GM19438 (cell line): ENCODE measurements around the gene FUT7.

Experiments used
- ATAC-seq: cut with Tn5 transposase; IDR thresholded peaks from one replicate; pipeline ENCODE4 v1.9.1; 2021; ENCODE audit warnings: low read depth; ENCODE audit not compliant: unreplicated experiment

FUT7 gene, protein sequence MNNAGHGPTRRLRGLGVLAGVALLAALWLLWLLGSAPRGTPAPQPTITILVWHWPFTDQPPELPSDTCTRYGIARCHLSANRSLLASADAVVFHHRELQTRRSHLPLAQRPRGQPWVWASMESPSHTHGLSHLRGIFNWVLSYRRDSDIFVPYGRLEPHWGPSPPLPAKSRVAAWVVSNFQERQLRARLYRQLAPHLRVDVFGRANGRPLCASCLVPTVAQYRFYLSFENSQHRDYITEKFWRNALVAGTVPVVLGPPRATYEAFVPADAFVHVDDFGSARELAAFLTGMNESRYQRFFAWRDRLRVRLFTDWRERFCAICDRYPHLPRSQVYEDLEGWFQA

GRCh38 chr9:137031904-137032640, at the start of gene FUT7:
Gene FUT7 (minus strand): TSS chr9:137032088. CDS start chr9:137031991, 97 bp downstream.
- no peak for ATAC-seq

- no peak for ATAC-seq
Observed at GRCh38 chr9:137080260-137081122, 48.6 kb upstream of the FUT7 start.

DNA sequence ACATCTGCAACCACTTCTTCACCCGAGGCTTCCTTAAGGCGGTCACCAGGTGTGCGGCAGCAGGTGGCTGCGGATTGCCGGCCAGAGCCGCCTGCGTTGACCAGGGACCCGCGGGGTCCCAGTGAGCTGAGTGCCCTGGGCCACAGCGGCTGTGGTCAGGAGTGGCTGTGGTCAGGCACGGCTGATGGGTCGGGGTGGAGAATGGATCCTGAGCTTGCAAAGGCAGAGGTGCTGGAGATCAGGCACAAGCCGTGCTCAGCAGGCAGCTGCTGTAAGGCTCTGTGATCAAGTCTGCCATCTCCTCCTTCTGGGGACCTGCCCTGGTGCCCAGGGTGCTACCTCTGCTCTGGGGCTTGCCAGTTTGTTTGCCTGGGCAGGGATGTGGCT, 47.5 kb upstream of the FUT7 start:
- no peak for ATAC-seq

DNA sequence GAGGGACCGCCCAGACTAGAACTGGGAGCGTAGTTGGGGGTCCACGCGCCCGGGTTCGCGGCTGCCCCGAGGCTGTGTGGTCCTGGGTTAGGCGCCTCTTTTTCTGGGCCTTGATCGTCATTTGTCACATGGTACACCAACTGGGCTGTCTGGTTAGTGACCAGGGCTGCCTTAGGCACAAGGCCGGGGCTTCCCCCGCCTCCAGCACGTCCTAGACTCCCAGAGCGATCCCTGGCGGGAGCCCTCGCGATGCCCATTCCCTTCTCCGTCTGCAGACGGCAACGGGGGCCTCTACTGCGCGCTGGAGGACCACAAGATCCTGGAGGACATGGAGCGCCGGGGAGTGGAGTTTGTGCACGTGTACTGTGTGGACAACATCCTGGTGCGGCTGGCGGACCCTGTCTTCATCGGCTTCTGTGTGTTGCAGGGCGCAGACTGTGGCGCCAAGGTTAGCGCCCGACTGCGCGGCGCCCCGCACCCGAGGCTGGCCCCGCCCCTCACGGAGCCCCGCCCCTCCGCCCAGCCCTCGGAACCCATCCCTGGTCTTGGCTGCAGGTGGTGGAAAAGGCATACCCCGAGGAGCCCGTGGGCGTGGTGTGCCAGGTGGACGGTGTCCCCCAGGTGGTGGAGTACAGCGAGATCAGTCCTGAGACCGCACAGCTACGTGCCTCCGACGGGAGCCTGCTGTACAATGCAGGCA, 47.0 kb upstream of the FUT7 start:
- no peak for ATAC-seq

DNA sequence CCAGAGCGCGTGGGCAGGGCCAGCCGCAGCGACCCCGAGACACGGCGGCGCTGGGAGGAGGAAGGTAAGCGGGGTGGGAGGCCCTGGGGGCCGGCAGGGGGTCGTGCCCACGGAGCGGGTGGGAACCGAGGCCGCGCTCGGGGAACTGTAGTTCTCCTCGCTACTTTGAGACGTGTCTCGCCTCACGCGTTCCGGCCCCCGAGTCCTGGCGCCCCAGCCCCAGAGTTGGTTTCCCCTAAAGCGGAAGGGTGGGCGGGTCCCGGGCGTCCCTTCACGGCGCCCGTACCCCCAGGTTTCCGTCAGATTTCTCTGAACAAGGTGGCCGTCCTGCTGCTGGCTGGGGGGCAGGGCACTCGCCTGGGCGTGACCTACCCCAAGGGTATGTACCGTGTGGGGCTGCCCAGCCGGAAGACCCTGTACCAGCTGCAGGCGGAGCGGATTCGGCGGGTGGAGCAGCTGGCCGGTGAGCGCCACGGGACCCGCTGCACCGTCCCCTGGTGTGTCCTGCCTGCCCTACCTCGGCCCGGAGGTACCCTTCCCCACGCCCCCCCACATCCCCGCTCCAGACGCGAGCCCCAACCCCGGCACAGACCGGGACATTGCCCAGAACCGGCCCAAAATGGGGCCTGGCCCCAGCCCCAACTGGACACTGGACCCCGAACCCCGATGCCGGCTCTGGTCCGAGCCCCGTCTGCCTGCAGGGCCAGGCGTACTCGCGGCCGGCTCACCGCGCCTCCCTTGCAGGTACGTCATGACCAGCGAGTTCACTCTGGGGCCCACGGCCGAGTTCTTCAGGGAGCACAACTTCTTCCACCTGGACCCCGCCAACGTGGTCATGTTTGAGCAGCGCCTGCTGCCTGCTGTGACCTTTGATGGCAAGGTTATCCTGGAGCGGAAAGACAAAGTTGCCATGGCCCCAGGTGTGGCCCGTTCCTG, 46.1 kb upstream of the FUT7 start:
- ATAC-seq: no peak

DNA sequence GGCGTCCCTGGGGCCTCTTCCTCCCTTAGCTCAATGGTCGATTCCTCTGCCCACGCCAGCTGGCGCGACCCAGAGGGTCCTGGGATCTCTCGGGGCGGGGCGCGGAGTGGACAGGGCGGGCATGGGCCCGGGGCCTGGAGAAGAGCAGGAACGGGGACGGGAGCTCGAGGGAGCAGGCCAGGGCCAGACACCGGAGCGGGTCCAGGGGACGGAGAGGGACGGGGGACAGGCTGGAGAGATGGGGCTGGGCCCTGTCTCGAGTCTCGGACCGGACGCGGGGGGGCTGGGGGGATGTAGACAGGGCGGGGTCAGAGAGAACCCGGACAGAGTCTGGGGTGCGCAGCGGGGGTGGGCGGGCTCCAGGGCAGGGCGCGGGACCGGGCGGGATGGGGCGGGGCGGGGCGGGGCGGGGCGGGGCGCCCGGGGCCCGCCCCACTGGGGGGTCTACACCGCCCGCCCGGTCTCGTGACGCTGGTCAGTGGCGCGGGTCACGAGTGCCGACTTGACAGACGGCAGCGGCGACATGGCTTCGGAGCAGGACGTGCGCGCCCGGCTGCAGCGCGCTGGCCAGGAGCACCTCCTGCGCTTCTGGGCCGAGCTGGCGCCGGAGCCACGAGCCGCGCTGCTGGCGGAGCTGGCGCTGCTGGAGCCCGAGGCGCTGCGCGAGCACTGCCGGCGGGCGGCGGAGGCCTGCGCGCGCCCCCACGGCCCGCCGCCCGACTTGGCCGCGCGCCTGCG, 45.3 kb upstream of the FUT7 start, which contains the start of gene UAP1L1:
UAP1L1 (plus strand) TSS at position 508 of the 738 bp plus-strand sequence; CDS start at position 524, 16 bp downstream.
- ATAC-seq: peak; percentile 42

GRCh38 chr9:137076636-137077009, 44.7 kb upstream of the FUT7 start:
- ATAC-seq: no peak

DNA sequence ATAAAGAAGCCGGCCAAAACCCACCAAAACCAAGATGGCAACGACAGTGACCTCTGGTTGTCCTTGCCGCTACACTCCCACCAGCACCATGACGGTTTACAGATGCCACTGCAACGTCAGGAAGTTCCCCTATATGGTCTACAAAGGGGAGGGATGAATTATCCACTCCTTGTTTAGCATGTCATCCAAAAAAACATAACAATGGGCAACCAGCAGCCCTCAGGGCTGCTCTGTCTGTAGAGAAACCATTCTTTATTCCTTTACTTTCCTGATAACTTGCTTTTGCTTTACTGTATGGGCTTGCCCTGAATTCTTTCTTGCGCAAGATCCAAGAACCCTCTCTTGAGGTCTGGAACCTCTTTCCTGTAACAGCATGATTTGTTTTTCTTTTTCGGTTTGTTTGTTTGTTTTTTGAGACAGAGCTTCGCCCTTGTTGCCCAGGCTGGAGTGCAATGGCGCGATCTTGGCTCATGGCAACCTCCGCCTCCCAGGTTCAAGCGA, 43.4 kb upstream of the FUT7 start:
- ATAC-seq: no peak

DNA sequence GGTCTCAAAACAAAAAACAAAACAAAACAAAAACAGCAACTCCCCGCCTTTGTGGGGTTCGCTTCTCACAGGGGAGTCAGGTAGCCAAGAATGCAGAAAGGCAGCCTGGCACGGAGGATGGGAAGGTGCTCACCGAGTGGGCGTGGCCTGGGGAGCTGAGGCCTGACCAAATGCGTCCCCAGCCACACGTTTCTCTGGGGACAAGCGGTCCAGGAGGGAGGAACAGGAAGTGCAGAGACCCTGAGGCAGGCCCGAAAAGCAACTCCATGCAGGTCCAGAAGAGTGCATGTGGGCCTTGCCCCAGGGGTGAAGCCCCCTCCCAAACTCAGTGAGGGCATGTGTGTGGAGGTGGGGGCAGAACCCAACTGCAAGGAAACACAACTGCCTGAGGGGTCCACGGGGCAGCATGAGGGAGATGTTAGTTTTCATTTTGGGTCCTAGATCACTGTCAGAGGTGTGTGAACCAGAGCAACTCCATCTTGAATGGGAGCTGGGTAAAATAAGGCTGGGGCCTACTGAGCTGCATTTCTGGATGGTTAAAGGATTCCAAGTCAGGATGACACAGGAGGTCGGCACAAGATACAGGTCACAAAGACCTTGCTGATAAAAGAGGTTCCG, 42.9 kb upstream of the FUT7 start:
- ATAC-seq: no peak

DNA sequence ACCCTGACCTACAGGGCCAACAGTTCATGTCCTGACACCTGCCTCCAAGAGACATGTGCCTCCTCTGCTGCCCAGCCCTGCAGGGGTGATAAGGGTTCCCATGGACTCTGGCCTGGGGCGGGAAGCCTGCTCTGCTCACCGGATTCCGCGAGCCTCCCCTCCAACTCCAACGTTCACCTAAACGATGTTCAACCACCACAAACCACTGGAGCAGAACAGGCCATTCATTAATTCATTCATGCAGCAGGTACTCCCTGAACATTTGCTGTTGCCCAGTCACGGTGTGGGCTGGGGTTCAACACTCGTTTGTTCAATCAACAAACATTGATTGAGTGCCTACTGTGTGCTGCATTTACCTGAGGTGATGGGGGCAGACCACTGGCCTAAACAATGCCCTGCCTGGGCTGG, 42.1 kb upstream of the FUT7 start:
- no peak for ATAC-seq

DNA sequence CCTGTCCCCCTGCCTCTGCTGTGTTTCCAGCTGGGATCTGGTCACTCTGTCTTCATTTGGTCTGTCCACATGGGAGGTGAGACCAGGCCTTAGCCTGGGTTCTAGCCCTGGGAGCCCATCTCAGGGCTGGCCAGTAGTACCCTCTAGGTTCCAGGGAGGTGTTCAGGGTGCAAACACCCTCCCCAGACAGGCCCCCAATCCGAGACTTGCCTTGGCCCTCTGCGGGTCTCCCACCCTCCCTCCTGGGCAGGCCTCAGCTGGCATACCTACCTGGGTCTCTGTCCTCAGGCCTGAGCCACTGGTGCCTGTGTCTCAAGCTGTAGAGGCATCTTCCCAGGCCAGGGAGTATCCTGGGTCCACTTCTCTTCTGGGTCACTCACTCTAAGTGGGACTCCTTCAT, 39.4 kb upstream of the FUT7 start:
- ATAC-seq: no peak

DNA sequence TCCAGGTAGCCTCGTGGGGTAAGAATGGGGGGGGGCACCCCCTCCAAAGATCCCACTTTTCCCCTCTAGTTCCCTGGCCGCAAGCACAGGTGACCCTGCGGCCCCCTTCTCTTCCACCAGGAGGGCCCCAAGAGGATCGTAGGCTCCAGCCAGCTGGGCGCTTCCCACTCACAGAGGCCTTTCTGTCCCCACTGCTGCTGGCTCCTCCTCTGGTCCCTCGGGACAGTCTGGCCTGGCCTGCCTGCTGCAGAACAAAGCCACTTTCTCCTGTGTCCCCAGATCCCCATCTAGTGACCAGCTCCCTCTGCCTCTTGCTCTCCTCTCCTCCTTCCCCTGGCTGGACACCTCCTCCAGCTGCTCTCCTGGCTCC, 39.0 kb upstream of the FUT7 start:
- ATAC-seq: peak; percentile 20

- ATAC-seq: peak; percentile 44
Observed at GRCh38 chr9:137070201-137070905, 38.5 kb upstream of the FUT7 start, which contains the start of gene SAPCD2. Gene SAPCD2 (minus strand): TSS chr9:137070557. CDS start chr9:137070460, 97 bp downstream.

DNA sequence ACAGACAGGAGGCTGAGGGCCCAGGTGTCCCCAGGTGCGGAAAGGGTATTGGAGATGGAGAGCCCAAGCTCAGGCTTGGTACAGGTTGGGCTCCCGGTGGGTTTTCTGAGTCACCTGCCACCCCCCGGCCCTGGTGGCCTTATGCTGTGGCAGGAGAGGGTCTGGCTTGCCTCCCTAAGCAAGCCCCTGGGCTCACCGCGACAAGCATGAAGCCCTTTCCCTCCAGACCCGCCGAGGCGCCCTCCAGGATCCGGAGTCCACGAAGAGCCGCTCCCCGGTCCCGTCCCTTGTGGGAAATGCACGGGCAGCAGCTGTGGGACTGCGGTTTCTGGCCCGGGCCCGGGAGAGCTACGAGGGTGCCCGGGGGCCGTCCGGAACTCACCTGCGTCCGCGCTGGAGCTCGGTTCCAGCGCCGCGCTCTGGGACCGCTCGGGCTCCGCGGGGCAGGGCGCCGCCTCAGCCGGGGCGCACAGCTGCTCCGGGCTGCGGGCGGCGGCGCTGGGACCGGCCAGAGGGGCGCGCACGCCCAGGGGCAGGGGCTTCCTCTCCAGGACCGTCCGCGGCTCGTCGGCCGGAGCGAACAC, 37.7 kb upstream of the FUT7 start:
- no peak for ATAC-seq

DNA sequence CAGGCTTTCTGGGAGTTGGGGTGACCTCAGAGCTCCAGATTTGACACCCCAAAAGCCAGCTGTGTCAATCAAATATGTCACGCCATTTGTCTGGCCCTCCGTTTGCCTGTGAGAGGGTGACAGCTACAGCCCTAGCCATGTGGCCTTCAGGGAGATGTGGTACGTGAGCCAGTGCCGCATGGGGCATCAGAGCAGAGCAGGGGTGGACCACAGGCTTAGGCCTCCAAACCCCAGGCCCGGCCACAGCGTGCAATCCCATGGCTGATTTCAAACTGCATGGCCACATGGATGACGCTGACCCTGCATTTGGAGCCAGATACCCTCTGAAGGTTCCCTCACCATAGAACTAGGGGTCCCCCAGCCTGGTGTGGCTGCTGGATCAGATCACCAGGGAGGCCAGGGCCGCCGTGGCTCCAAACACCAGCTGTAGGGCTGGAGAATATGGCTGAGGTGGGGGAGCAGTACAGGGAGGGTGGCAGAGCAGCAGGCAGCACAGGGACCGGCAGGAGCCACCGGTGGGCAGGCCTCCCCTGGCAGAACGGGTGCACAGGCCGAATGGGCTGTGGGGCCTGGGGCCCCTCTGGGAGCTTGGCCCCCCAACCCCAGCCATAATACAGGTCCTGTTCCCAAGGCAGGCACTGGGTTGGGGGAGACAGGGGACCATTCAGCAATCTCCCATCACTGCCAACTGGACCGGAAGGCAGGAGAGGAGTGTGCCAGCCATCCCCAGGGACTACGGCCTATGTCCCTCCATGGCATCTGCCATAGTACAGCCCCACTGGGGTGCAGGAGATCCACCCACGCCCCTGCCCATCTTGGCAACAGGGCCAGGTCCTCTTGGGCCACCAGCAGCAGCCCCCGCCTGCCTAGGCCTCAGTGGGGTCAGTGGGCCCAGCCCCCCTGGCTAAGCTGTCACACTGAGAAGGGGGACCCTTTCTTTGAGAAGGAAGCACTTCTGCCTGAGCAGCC, 36.9 kb upstream of the FUT7 start:
- no peak for ATAC-seq
